Prostate gland (tissue), 2 donors: ENCODE results near the gene IRS1. TPM values are rescaled to one million over a fixed set of nuclear protein-coding genes. Genes with fewer than 3 reads are reported as not detected.

Experiments used
- DNase-seq: peaks from one replicate; pipeline ENCODE4 v3.0.0-alpha.2; 2019; ENCODE audit warnings: low spot score
- H3K27ac ChIP-seq, 2 donors: fragments of 200-600 bp; sonication (generic); 2 replicates each; pipeline ENCODE4 v1.5.1; 2017 to 2019
- H3K27me3 ChIP-seq: fragments of 200-600 bp; sonication (generic); replicated peaks from 2 replicates; pipeline ENCODE4 v1.5.1; 2019; ENCODE audit not compliant: insufficient read depth
- H3K36me3 ChIP-seq, 2 donors: fragments of 200-600 bp; sonication (generic); 1 replicate in 1 of 2; 2 replicates in 1 of 2; pipeline versions ENCODE4 v1.5.1 to v1.8.1; 2017 to 2019
- H3K4me1 ChIP-seq: fragments of 200-600 bp; sonication (generic); replicated peaks from 2 replicates; pipeline ENCODE4 v1.5.1; 2019
- H3K4me3 ChIP-seq, 2 donors: fragments of 200-600 bp; sonication (generic); 2 replicates each; pipeline ENCODE4 v1.5.1; 2017 to 2019
- H3K9me3 ChIP-seq: fragments of 200-600 bp; sonication (generic); 2 replicates; pipeline ENCODE4 v1.5.1; 2017
- POLR2A ChIP-seq: fragments of 450-650 bp; IDR thresholded peaks from one replicate; pipeline ENCODE4 v1.6.1; 2016; ENCODE audit warnings: antibody characterized with exemption, mild to moderate bottlenecking
- POLR2AphosphoS5 ChIP-seq: sonication (generic); formaldehyde crosslinking; IDR thresholded peaks from one replicate; pipeline ENCODE4 v1.6.1; 2017; ENCODE audit warnings: antibody characterized with exemption
- WGBS: methylation state at CpG from one replicate; pipeline ENCODE4 v1.1.5; 2018; 5-methylcytosine and 5-hydroxymethylcytosine counted together
- intact Hi-C: fragments of 100-400 bp; cut with DNase I; formaldehyde crosslinking; loops from one replicate; pipeline ENCODE4 v1.14.2; 2022
- total RNA-seq, 2 donors: library from RNA; depleted of rRNA; stranded (reverse); fragments of >200 nt; gene quantifications; one replicate each; pipeline ENCODE4 v1.1.0, GENCODE V29; 2016
- TF ChIP-seq, protein P1 (sequence below), 4 experiments: fragments of 200-600 bp in 2 of 4; fragments of 450-650 bp in 2 of 4; sonication (generic) in 2 of 4; IDR thresholded peaks; 1 replicate in 3 of 4; 2 replicates in 1 of 4; pipeline ENCODE4 v1.5.1; 2016 to 2019; ENCODE audit warnings: antibody characterized with exemption in 4 of 4, mild to moderate bottlenecking in 2 of 4, moderate library complexity in 2 of 4

The IRS1 gene
- total RNA-seq, 2 donors from 2014 or later = 37.6 to 40.6 TPM

DNA sequence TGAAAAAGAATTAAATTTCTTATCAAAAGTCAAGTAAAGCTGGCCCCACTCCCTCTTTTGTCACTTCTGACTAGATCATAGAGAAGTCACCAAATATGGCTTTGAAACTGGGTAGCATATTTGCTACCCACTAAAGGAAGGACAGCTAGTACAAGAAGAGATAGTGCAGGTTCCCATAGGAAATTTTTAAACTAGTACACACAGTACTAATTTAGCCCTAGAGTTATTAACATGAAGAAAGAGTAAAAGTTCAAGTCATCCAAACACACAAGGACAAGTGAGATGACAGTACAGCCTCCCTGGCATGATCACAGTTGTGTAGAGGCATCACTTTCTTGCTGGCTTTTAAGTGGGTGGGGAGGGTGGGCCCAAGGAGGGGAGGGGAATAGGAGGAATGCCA is 100.9 kb downstream of the IRS1 start:
- Histone ChIP-seq H3K27me3 (no peaks in the 10 kb centered on the region), H3K4me3 (no peak overlapping the region), H3K9me3 (no peaks in the 10 kb centered on the region), H3K36me3 (no peaks in the 10 kb centered on the region), H3K27ac (no peak overlapping the region), H3K4me1 (no peaks in the 10 kb centered on the region)
- DNase-seq = no peak
- no peak for TF ChIP-seq POLR2A
- no peak for TF ChIP-seq POLR2AphosphoS5
- TF ChIP-seq, protein P1, sequence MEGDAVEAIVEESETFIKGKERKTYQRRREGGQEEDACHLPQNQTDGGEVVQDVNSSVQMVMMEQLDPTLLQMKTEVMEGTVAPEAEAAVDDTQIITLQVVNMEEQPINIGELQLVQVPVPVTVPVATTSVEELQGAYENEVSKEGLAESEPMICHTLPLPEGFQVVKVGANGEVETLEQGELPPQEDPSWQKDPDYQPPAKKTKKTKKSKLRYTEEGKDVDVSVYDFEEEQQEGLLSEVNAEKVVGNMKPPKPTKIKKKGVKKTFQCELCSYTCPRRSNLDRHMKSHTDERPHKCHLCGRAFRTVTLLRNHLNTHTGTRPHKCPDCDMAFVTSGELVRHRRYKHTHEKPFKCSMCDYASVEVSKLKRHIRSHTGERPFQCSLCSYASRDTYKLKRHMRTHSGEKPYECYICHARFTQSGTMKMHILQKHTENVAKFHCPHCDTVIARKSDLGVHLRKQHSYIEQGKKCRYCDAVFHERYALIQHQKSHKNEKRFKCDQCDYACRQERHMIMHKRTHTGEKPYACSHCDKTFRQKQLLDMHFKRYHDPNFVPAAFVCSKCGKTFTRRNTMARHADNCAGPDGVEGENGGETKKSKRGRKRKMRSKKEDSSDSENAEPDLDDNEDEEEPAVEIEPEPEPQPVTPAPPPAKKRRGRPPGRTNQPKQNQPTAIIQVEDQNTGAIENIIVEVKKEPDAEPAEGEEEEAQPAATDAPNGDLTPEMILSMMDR (IDR thresholded peaks at IDR 0.05) = no peak
- intact Hi-C loops = no loop called here

DNA sequence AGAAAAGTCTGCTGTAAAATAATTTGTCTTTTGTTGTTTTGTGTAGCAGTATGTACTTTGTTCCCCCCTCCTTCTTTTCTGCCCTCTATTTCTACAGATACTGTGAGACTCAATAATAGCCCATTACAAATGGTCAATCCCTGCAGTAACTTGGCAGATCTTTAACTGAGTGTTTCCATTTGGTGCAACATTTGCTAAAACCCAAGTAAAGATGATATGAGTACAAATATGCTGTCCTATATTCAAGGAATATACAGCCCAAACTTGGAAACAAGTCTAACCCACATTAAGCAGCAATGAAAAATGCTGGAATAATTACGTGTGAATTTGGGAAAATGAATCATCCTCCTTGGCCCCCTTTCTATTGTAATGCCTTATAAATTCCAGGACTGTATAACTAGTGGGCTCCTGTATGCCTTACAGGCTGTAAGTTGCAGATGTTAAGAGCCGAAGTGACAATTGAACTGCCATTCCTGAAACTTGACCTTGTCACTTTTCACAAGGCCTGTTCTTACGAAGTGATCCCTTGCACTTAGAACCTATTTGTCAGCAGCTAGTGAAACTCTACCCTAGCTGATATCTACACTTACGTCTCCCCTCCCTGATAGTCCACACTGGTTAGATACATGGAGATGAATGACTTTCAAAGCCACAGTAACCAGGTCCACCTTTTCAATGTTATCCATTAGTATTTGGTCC is 104.9 kb downstream of the IRS1 start:
- Histone ChIP-seq H3K27me3 (no peaks in the 10 kb centered on the region), H3K27ac (no peak overlapping the region), H3K9me3 (no peaks in the 10 kb centered on the region), H3K4me3 (no peak overlapping the region), H3K4me1 (peaks cover 2% of the 10 kb centered on the region), H3K36me3 (no peaks in the 10 kb centered on the region)
- TF ChIP-seq, protein P1 (IDR thresholded peaks at IDR 0.05) = no peak
- TF ChIP-seq POLR2AphosphoS5 (no peak), POLR2A (no peak)
- DNase-seq = no peak
- intact Hi-C loops = no loop called here
- 84% methylated on average over 4 of the region's 4 CpGs for WGBS

DNA sequence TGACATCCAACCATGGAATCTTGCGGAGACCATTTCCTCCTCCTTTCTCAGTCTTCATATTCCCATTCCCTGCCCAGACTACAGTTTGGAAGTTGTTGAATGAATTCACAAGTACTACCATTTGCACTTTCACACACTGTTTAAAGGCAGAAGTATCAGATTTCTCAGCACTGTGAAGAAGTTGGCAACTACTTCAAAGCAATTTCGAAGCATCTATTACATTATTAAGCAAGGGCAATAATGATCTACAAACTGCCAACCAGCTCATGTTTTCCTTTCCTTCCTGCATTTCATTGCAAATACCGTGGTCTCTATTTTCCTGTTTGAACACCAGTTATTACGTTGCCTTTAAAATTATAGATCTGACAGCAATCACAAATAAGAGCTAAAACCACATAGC is 105.5 kb downstream of the IRS1 start:
- WGBS = 33% methylated on average over 4 of the region's 4 CpGs

DNA sequence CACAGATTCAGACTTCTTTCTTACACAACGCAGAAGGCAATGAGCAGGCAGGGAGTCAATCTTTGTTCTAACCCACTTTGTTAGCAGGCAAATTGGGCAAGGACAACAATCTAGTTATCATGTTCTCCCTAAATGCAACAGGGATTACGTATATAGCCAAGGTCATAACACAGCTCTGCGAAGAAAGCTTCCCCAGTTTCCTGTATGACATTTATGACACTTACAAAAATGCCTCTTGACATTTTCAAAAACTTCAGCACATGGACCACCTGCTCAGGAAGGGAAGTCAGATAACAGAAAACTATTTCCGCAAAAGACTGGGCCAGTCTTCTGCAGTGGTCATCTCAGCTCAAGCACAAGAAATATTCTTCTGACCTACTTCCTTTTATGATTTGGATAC is 106.1 kb downstream of the IRS1 start:
- no peaks in the 10 kb centered on the region for H3K9me3 ChIP-seq
- intact Hi-C loops = no loop called here
- no peak overlapping the region for H3K4me3 ChIP-seq
- no peaks in the 10 kb centered on the region for H3K27me3 ChIP-seq
- 57% methylated on average over 4 of the region's 4 CpGs for WGBS
- H3K4me1 ChIP-seq = peaks cover 2% of the 10 kb centered on the region
- H3K36me3 ChIP-seq = no peaks in the 10 kb centered on the region
- TF ChIP-seq POLR2AphosphoS5 = no peak
- no peak for DNase-seq
- no peak overlapping the region for H3K27ac ChIP-seq

More for the DNA sequence above, 105.5 kb downstream of the IRS1 start:
- TF ChIP-seq POLR2A (no peak), POLR2AphosphoS5 (no peak)
- TF ChIP-seq, protein P1 (IDR thresholded peaks at IDR 0.05) = no peak
- Histone ChIP-seq H3K36me3 (no peaks in the 10 kb centered on the region), H3K4me3 (no peak overlapping the region), H3K4me1 (peaks cover 2% of the 10 kb centered on the region), H3K27ac (no peak overlapping the region), H3K9me3 (no peaks in the 10 kb centered on the region), H3K27me3 (no peaks in the 10 kb centered on the region)
- intact Hi-C loops = no loop called here
- no peak for DNase-seq

DNA sequence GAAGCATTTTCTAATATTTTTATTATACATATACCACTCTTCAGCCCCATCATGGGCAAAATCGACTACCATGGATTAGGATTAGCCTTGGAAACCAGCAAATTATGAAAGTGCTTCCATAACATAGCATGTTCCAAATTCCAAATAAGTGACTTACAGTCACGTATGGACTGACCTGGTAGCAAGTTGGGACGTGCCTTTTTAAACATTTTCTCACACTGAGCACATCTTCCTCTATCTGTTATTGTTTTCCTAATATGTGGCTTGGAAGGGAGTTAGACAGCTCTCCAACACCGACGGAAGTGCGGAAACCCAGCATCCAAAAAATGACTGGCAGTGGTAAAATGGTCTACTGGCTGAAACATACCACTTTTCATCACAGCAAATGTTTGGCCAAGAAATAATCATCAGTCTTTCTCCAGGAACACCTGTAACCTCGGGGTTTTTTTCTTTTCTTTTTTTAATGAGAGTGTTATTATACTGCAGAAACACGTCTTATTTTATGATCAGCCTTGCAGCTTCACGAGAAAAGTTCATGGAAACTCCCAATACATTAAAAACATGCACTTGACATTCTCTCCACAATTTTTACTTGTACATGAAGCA is 107.0 kb downstream of the IRS1 start:
- Histone ChIP-seq H3K27me3 (no peaks in the 10 kb centered on the region), H3K4me3 (no peak overlapping the region), H3K4me1 (peaks cover 2% of the 10 kb centered on the region), H3K9me3 (no peaks in the 10 kb centered on the region), H3K27ac (no peak overlapping the region), H3K36me3 (no peaks in the 10 kb centered on the region)
- no peak for TF ChIP-seq POLR2AphosphoS5
- TF ChIP-seq, protein P1 (IDR thresholded peaks at IDR 0.05) = no peak
- no peak for TF ChIP-seq POLR2A
- intact Hi-C loops = no loop called here
- WGBS = 80% methylated on average over 9 of the region's 9 CpGs
- no peak for DNase-seq
